Natural killer cell (primary cell): ENCODE measurements around the gene DNAJA1. TPM values are rescaled to one million over a fixed set of nuclear protein-coding genes. Genes with fewer than 3 reads are reported as not detected.
"Not testable (repeated sequence)": the region's sequence is repeated elsewhere in the genome, so short reads cannot be mapped to it uniquely, and the experiment has no call there.

Source experiments
- ATAC-seq, 3 donors: fragments of 150-1000 bp in 2 of 3; fragments of 200-7000 bp in 1 of 3; cut with Tn5 transposase; 1 replicate in 1 of 3; 2 replicates in 2 of 3; pipeline ENCODE4 v1.10.0; 2021; ENCODE audit warnings: mild to moderate bottlenecking in 2 of 3, moderate library complexity in 2 of 3
- DNase-seq, 2 donors: peaks; one replicate each; pipeline versions ENCODE4 v3.0.0 to v3.0.0-alpha.2; 2013 to 2021; ENCODE audit warnings: mixed read lengths in 1 of 2
- H3K27ac ChIP-seq: one replicate; pipeline ENCODE4 v1.5.1; 2013; ENCODE audit warnings: mild to moderate bottlenecking, low read length
- H3K27me3 ChIP-seq: one replicate; pipeline ENCODE4 v1.6.1; 2013; ENCODE audit warnings: low read length; ENCODE audit not compliant: control insufficient read depth, insufficient read depth
- H3K36me3 ChIP-seq: one replicate; pipeline ENCODE4 v1.6.1; 2013; ENCODE audit warnings: low read length; ENCODE audit not compliant: control insufficient read depth, insufficient read depth
- H3K4me1 ChIP-seq: one replicate; pipeline ENCODE4 v1.6.1; 2013; ENCODE audit warnings: low read length; ENCODE audit not compliant: control insufficient read depth, insufficient read depth
- H3K4me3 ChIP-seq: one replicate; pipeline ENCODE4 v1.5.1; 2013; ENCODE audit warnings: low read length
- H3K9me3 ChIP-seq: one replicate; pipeline ENCODE4 v1.6.1; 2013; ENCODE audit warnings: low read length; ENCODE audit not compliant: control insufficient read depth, insufficient read depth
- H3K27ac Mint-ChIP-seq, 2 donors: one replicate each; pipeline ENCODE4 v1.8.0; 2022; ENCODE audit warnings: mild to moderate bottlenecking in 2 of 2, mixed read lengths in 2 of 2, moderate library complexity in 1 of 2
- H3K27me3 Mint-ChIP-seq, 2 donors: one replicate each; pipeline ENCODE4 v1.8.0; 2022; ENCODE audit warnings: low read depth in 2 of 2, mixed read lengths in 2 of 2
- H3K36me3 Mint-ChIP-seq: one replicate; pipeline ENCODE4 v1.8.0; 2022; ENCODE audit warnings: mixed read lengths
- H3K4me1 Mint-ChIP-seq, 2 donors: one replicate each; pipeline ENCODE4 v1.8.0; 2022; ENCODE audit warnings: mixed read lengths in 2 of 2
- H3K4me3 Mint-ChIP-seq: one replicate; pipeline ENCODE4 v1.8.0; 2022; ENCODE audit warnings: mild to moderate bottlenecking, moderate library complexity, mixed read lengths
- H3K9me3 Mint-ChIP-seq, 2 donors: one replicate each; pipeline ENCODE4 v1.8.0; 2022; ENCODE audit warnings: mixed read lengths in 2 of 2
- CTCF ChIP-seq: fragments of 200-600 bp; IDR thresholded peaks from one replicate; pipeline ENCODE4 v1.8.0; 2022; ENCODE audit warnings: antibody characterized with exemption
- WGBS: methylation state at CpG from one replicate; pipeline ENCODE4 v1.1.7; 2013; ENCODE audit warnings: missing lambda C conversion rate; ENCODE audit not compliant: insufficient coverage; 5-methylcytosine and 5-hydroxymethylcytosine counted together
- intact Hi-C: fragments of 100-400 bp; cut with micrococcal nuclease; formaldehyde crosslinking; loops from one replicate; pipeline ENCODE4 v1.14.2; 2022
- total RNA-seq, 4 donors: library from RNA; stranded (reverse); fragments of 120-200 nt in 1 of 4; gene quantifications; one replicate each; pipeline versions ENCODE4 v1.2.3 to v1.2.4, GENCODE V29; 2013 to 2022

DNAJA1 gene
- total RNA-seq, 3 donors from 2014 or later (not counting 1 experiment from before 2014, with no cell fraction given), result 150 to 244 (median 192) TPM

- Histone ChIP-seq H3K4me1 (no peaks in the 10 kb centered on the region), H3K36me3 (peaks cover 39% of the 10 kb centered on the region), H3K9me3 (no peaks in the 10 kb centered on the region), H3K27me3 (no peaks in the 10 kb centered on the region), H3K4me3 (no peak overlapping the region), H3K27ac (no peak overlapping the region)
- H3K4me1 Mint-ChIP-seq, result peaks cover 20 to 26% of the 10 kb centered on the region in 2 donors
- H3K27me3 Mint-ChIP-seq, result no peaks in the 10 kb centered on the region
- DNase-seq (no peak), ATAC-seq (no peak)
- 95% methylated on average over 6 of the region's 6 CpGs for WGBS
- H3K4me3 Mint-ChIP-seq, result no peak overlapping the region
- intact Hi-C loops, result no loop called here
- peaks cover 19% of the 10 kb centered on the region for H3K36me3 Mint-ChIP-seq
- TF ChIP-seq CTCF, result no peak
- no peak overlapping the region for H3K27ac Mint-ChIP-seq
- H3K9me3 Mint-ChIP-seq, result no peaks in the 10 kb centered on the region
Observed at GRCh38 chr9:32991897-32992594, 33.0 kb upstream of the DNAJA1 start.

- no peak for ATAC-seq
Observed at GRCh38 chr9:32992595-32993238, 32.4 kb upstream of the DNAJA1 start.

GRCh38 chr9:33000682-33001055 is 24.4 kb upstream of the DNAJA1 start:
- H3K27me3 Mint-ChIP-seq, H3K27me3 ChIP-seq, H3K9me3 Mint-ChIP-seq, ATAC-seq, H3K36me3 Mint-ChIP-seq, H3K9me3 ChIP-seq: not testable (repeated sequence)
- H3K27ac ChIP-seq, result peak overlapping the region; percentile 89
- intact Hi-C loops, result loop anchor here (1.0 kb wide), 3 partner anchors 25 to 427 kb away; partner anchors contain the start of genes DNAJA1, NDUFB6 and SMU1
- peak in 1 of 2 donors; percentile 44 for DNase-seq
- peaks cover 16% of the 10 kb centered on the region for H3K36me3 ChIP-seq
- Mint-ChIP-seq H3K27ac (peak overlapping the region; percentile 96 to 97), H3K4me3 (peak overlapping the region; percentile 97), H3K4me1 (peaks cover 43 to 47% of the 10 kb centered on the region in 2 donors)
- H3K4me3 ChIP-seq, result peak overlapping the region; percentile 98
- WGBS, result 2% methylated on average over 10 of the region's 12 CpGs
- peaks cover 16% of the 10 kb centered on the region for H3K4me1 ChIP-seq

More at GRCh38 chr9:32992595-32993238, 32.4 kb upstream of the DNAJA1 start:
- peaks cover 27 to 33% of the 10 kb centered on the region in 2 donors for H3K4me1 Mint-ChIP-seq
- Histone ChIP-seq H3K36me3 (peaks cover 34% of the 10 kb centered on the region), H3K27ac (no peak overlapping the region), H3K9me3 (no peaks in the 10 kb centered on the region), H3K4me1 (no peaks in the 10 kb centered on the region), H3K27me3 (no peaks in the 10 kb centered on the region), H3K4me3 (no peak overlapping the region)
- 92% methylated on average over 3 of the region's 3 CpGs for WGBS
- H3K9me3 Mint-ChIP-seq, result no peaks in the 10 kb centered on the region
- intact Hi-C loops, result no loop called here
- no peak overlapping the region for H3K4me3 Mint-ChIP-seq
- no peak for TF ChIP-seq CTCF
- DNase-seq, result no peak
- peaks cover 16% of the 10 kb centered on the region for H3K36me3 Mint-ChIP-seq
- no peak overlapping the region for H3K27ac Mint-ChIP-seq
- no peaks in the 10 kb centered on the region for H3K27me3 Mint-ChIP-seq

GRCh38 chr9:33005335-33005734 is 19.7 kb upstream of the DNAJA1 start:
- H3K27me3 Mint-ChIP-seq, ATAC-seq, H3K4me3 ChIP-seq, DNase-seq, H3K27ac Mint-ChIP-seq, H3K27me3 ChIP-seq, H3K4me3 Mint-ChIP-seq, H3K36me3 ChIP-seq, H3K27ac ChIP-seq, intact Hi-C loops, H3K36me3 Mint-ChIP-seq, H3K9me3 ChIP-seq, H3K9me3 Mint-ChIP-seq: not testable (repeated sequence)
- peaks cover 12% of the 10 kb centered on the region for H3K4me1 ChIP-seq
- H3K4me1 Mint-ChIP-seq, result peaks cover 17 to 18% of the 10 kb centered on the region in 2 donors
